Activated B cell treated with CpG ODN at 0.5 μM for 24 hours (primary cell): ENCODE results near the gene L3MBTL1. TPM values are rescaled to one million over a fixed set of nuclear protein-coding genes. Genes with fewer than 3 reads are reported as not detected.

Experiments
- ATAC-seq: fragments of 200-7000 bp; cut with Tn5 transposase; one replicate; pipeline ENCODE4 v1.10.0; 2021; ENCODE audit warnings: low read depth, mild to moderate bottlenecking, moderate library complexity
- CTCF ChIA-PET: fragments of 350-600 bp; sonication (Branson Sonifier 250); formaldehyde crosslinking; loops from one replicate; lab custom pipeline; 2021; ENCODE audit warnings: antibody characterized with exemption; lab: Charles Lee
- POLR2A ChIA-PET: fragments of 350-600 bp; sonication (Branson Sonifier 250); formaldehyde crosslinking; loops from one replicate; lab custom pipeline; 2021; ENCODE audit warnings: antibody characterized with exemption; lab: Charles Lee
- DNase-seq: peaks from one replicate; pipeline ENCODE4 v3.0.0; 2022
- H3K27ac Mint-ChIP-seq: one replicate; pipeline ENCODE4 v1.8.0; 2020; ENCODE audit warnings: mixed read lengths
- H3K27me3 Mint-ChIP-seq: one replicate; pipeline ENCODE4 v1.8.0; 2021; ENCODE audit warnings: mixed read lengths
- H3K36me3 Mint-ChIP-seq: one replicate; pipeline ENCODE4 v1.8.0; 2021; ENCODE audit warnings: low read depth, mixed read lengths
- H3K4me1 Mint-ChIP-seq: one replicate; pipeline ENCODE4 v1.8.0; 2021; ENCODE audit warnings: mixed read lengths
- H3K4me3 Mint-ChIP-seq: one replicate; pipeline ENCODE4 v1.8.0; 2020; ENCODE audit warnings: mild to moderate bottlenecking, mixed read lengths
- H3K9me3 Mint-ChIP-seq: one replicate; pipeline ENCODE4 v1.8.0; 2020; ENCODE audit warnings: mixed read lengths
- CTCF ChIP-seq: fragments of 200-600 bp; IDR thresholded peaks from one replicate; pipeline ENCODE4 v1.8.0; 2022; ENCODE audit warnings: antibody characterized with exemption, mild to moderate bottlenecking
- intact Hi-C: fragments of 100-400 bp; cut with micrococcal nuclease; formaldehyde crosslinking; loops from one replicate; pipeline ENCODE4 v1.15.1; 2024
- total RNA-seq: library from RNA; stranded (reverse); gene quantifications from 2 replicates; pipeline ENCODE4 v1.2.3, GENCODE V29; 2022

L3MBTL1 gene
- total RNA-seq, 1 donor from 2014 or later, result 22.5 TPM

GRCh38 chr20:43530321-43531090 lies 23.0 kb downstream of the L3MBTL1 start:
- POLR2A ChIA-PET, result no interaction called here
- no peaks in the 10 kb centered on the region for H3K27me3 Mint-ChIP-seq
- DNase-seq, result no peak
- H3K27ac Mint-ChIP-seq, result no peak overlapping the region
- intact Hi-C loops, result no loop called here
- H3K9me3 Mint-ChIP-seq, result no peaks in the 10 kb centered on the region
- TF ChIP-seq CTCF, result no peak
- peaks cover 8% of the 10 kb centered on the region for H3K36me3 Mint-ChIP-seq
- no peak overlapping the region for H3K4me3 Mint-ChIP-seq
- no peak for ATAC-seq
- CTCF ChIA-PET, result interaction anchor here (0.7 kb wide), 1 partner anchor 8 kb away, joined by 4 read pairs; no protein-coding TSS in a partner anchor
- H3K4me1 Mint-ChIP-seq, result no peaks in the 10 kb centered on the region

GRCh38 chr20:43531091-43531443 lies 23.6 kb downstream of the L3MBTL1 start:
- ATAC-seq (no peak), DNase-seq (no peak)
- no peak overlapping the region for H3K27ac Mint-ChIP-seq
- no peak overlapping the region for H3K4me3 Mint-ChIP-seq
- H3K4me1 Mint-ChIP-seq, result no peaks in the 10 kb centered on the region
- intact Hi-C loops, result no loop called here
- CTCF ChIA-PET, result no interaction called here
- TF ChIP-seq CTCF, result no peak
- no peaks in the 10 kb centered on the region for H3K27me3 Mint-ChIP-seq
- POLR2A ChIA-PET, result no interaction called here
- H3K36me3 Mint-ChIP-seq, result peaks cover 11% of the 10 kb centered on the region
- no peaks in the 10 kb centered on the region for H3K9me3 Mint-ChIP-seq

GRCh38 chr20:43532416-43533055 lies 25.0 kb downstream of the L3MBTL1 start:
- no peak for DNase-seq
- intact Hi-C loops, result no loop called here
- H3K27me3 Mint-ChIP-seq, result no peaks in the 10 kb centered on the region
- H3K4me1 Mint-ChIP-seq, result no peaks in the 10 kb centered on the region
- peaks cover 18% of the 10 kb centered on the region for H3K36me3 Mint-ChIP-seq
- ChIA-PET CTCF (no interaction called here), POLR2A (no interaction called here)
- H3K4me3 Mint-ChIP-seq, result no peak overlapping the region
- ATAC-seq, result no peak
- no peak overlapping the region for H3K27ac Mint-ChIP-seq
- TF ChIP-seq CTCF, result no peak
- H3K9me3 Mint-ChIP-seq, result no peaks in the 10 kb centered on the region

- ATAC-seq, result no peak
- POLR2A ChIA-PET, result no interaction called here
- peaks cover 18% of the 10 kb centered on the region for H3K36me3 Mint-ChIP-seq
- intact Hi-C loops, result no loop called here
- no peak for TF ChIP-seq CTCF
- H3K9me3 Mint-ChIP-seq, result no peaks in the 10 kb centered on the region
- H3K4me1 Mint-ChIP-seq, result no peaks in the 10 kb centered on the region
- DNase-seq, result no peak
- CTCF ChIA-PET, result no interaction called here
- H3K4me3 Mint-ChIP-seq, result no peak overlapping the region
- H3K27ac Mint-ChIP-seq, result no peak overlapping the region
- H3K27me3 Mint-ChIP-seq, result no peaks in the 10 kb centered on the region
These were observed 25.6 kb downstream of the L3MBTL1 start for GRCh38 chr20:43533060-43533459.

- Mint-ChIP-seq H3K4me3 (no peak overlapping the region), H3K9me3 (no peaks in the 10 kb centered on the region), H3K4me1 (no peaks in the 10 kb centered on the region), H3K36me3 (peaks cover 21% of the 10 kb centered on the region), H3K27me3 (no peaks in the 10 kb centered on the region), H3K27ac (no peak overlapping the region)
- ChIA-PET CTCF (no interaction called here), POLR2A (no interaction called here)
- intact Hi-C loops, result no loop called here
- DNase-seq (no peak), ATAC-seq (no peak)
- no peak for TF ChIP-seq CTCF
These were observed 26.5 kb downstream of the L3MBTL1 start for GRCh38 chr20:43534016-43534415.
